ENCODE measurements around the gene PPP1R12A. TPM values are rescaled to one million over a fixed set of nuclear protein-coding genes. Genes with fewer than 3 reads are reported as not detected.
A peak's percentile ranks its signal among the peaks of the same experiment; 100 is the strongest.

PPP1R12A gene
- total RNA-seq, 1 experiment from 2014 or later: 52.0 TPM

DNA sequence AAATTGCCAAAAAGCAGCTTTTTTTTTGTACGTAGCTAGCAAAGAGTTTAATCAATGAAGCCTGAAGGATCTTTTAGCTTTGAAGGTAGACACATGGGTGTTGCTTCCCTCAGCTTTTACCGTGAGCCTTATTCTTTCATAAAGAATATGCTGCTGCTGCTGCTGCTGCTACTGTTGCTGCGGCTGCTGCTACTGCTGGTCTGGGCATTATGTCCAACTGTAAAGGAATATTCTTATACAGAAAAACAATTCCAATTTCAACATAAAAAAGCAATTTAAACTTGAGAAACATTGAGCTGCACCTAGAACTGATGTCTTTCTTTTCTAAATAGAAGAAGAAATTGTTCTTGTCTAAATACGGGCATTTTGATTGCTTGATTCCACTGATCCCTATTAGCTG lies 38.9 kb upstream of the PPP1R12A start:
- ATAC-seq (no peak), DNase-seq (ENCODE audit: low read depth, low spot score) (no peak)
- no TSS peak for BruUV-seq (replicated peaks)
- no peak overlapping the region for H3K9ac ChIP-seq (ENCODE audit: low read length)
- H3K9me3 ChIP-seq (ENCODE audit: control insufficient read depth in 1 of 2, insufficient read depth in 1 of 2, low read depth in 1 of 2, low read length in 2 of 2): no peaks in the 10 kb centered on the region
- RAD21 ChIA-PET (ENCODE audit: low non-redundant PET in 1 of 2, low total read pairs in 2 of 2, uncharacterized antibody in 2 of 2, unreplicated experiment in 2 of 2): no interaction called here
- CTCF ChIA-PET: no interaction called here
- no peak overlapping the region for H3K4me2 ChIP-seq (ENCODE audit: low read length)
- intact Hi-C loops (cut with micrococcal nuclease): no loop called here
- TF ChIP-seq REST (IDR thresholded peaks at IDR 0.05; ENCODE audit: low read depth) (no peak), EZH2 (IDR thresholded peaks at IDR 0.05) (no peak), ATF3 (IDR thresholded peaks at IDR 0.05) (no peak), SIN3A (IDR thresholded peaks at IDR 0.05; ENCODE audit: low read depth) (no peak), SRF (IDR thresholded peaks at IDR 0.05; ENCODE audit: low read depth) (no peak), ZNF274 (IDR thresholded peaks at IDR 0.05; ENCODE audit: low read depth, low read length) (no peak)
- no peak overlapping the region for H3K27ac ChIP-seq (ENCODE audit: low read depth, low read length)
- H4K20me1 ChIP-seq (ENCODE audit: insufficient read depth): no peaks in the 10 kb centered on the region
- POLR2A ChIA-PET: interaction anchor here (1.5 kb wide), 1 partner anchor 9 kb away, joined by 4 read pairs; no protein-coding TSS in a partner anchor
- H2AFZ ChIP-seq (ENCODE audit: low read depth, low read length, poor library complexity, severe bottlenecking): no peak overlapping the region
- no peaks in the 10 kb centered on the region for H3K9me2 ChIP-seq (ENCODE audit: insufficient read depth)
- no peaks in the 10 kb centered on the region for H3K79me2 ChIP-seq (ENCODE audit: insufficient read depth, low read length)
- no peak overlapping the region for H3K4me3 ChIP-seq (replicated peaks in 1 of 2; ENCODE audit: low read depth in 1 of 2, low read length in 2 of 2)
- no peaks in the 10 kb centered on the region for H3K27me3 ChIP-seq (ENCODE audit: insufficient read depth, low read length)
- H3K36me3 ChIP-seq (ENCODE audit: control insufficient read depth in 1 of 2, insufficient read depth in 2 of 2, low read length in 2 of 2): no peaks in the 10 kb centered on the region
- H3K4me1 ChIP-seq (ENCODE audit: control insufficient read depth in 1 of 2, insufficient read depth in 2 of 2, low read length in 2 of 2): no peaks in the 10 kb centered on the region

- no peak for TF ChIP-seq YY1 (IDR thresholded peaks at IDR 0.05; ENCODE audit: extremely low read depth, insufficient replicate concordance, low read depth, low read length)
- TF ChIP-seq CEBPB (IDR thresholded peaks at IDR 0.05; ENCODE audit: low read depth): peak; percentile 46
- H3K79me2 ChIP-seq (ENCODE audit: insufficient read depth, low read length): no peaks in the 10 kb centered on the region
- no peaks in the 10 kb centered on the region for H3K36me3 ChIP-seq (ENCODE audit: control insufficient read depth in 1 of 2, insufficient read depth in 2 of 2, low read length in 2 of 2)
- ATAC-seq (no peak), DNase-seq (ENCODE audit: low read depth, low spot score) (no peak)
- no peak overlapping the region for H3K27ac ChIP-seq (ENCODE audit: low read depth, low read length)
- ChIA-PET RAD21 (ENCODE audit: low non-redundant PET in 1 of 2, low total read pairs in 2 of 2, uncharacterized antibody in 2 of 2, unreplicated experiment in 2 of 2) (no interaction called here), CTCF (no interaction called here), POLR2A (no interaction called here)
- no peaks in the 10 kb centered on the region for H3K27me3 ChIP-seq (ENCODE audit: insufficient read depth, low read length)
- H3K9ac ChIP-seq (ENCODE audit: low read length): no peak overlapping the region
- H3K4me1 ChIP-seq (ENCODE audit: control insufficient read depth in 1 of 2, insufficient read depth in 2 of 2, low read length in 2 of 2): no peaks in the 10 kb centered on the region
- no peaks in the 10 kb centered on the region for H3K9me3 ChIP-seq (ENCODE audit: control insufficient read depth in 1 of 2, insufficient read depth in 1 of 2, low read depth in 1 of 2, low read length in 2 of 2)
- H3K4me2 ChIP-seq (ENCODE audit: low read length): no peak overlapping the region
- H2AFZ ChIP-seq (ENCODE audit: low read depth, low read length, poor library complexity, severe bottlenecking): no peak overlapping the region
- H3K4me3 ChIP-seq (replicated peaks in 1 of 2; ENCODE audit: low read depth in 1 of 2, low read length in 2 of 2): no peak overlapping the region
- no peaks in the 10 kb centered on the region for H3K9me2 ChIP-seq (ENCODE audit: insufficient read depth)
- no TSS peak for BruUV-seq (replicated peaks)
- intact Hi-C loops (cut with micrococcal nuclease): no loop called here
- no peaks in the 10 kb centered on the region for H4K20me1 ChIP-seq (ENCODE audit: insufficient read depth)
Observed at GRCh38 chr12:79964100-79964627, 29.3 kb upstream of the PPP1R12A start.
